Endothelial cell of umbilical vein (primary cell): ENCODE measurements around the gene CLCN6.

Source experiments
- EZH2 ChIP-seq: IDR thresholded peaks from 2 replicates; pipeline ENCODE4 v1.6.1; 2012; ENCODE audit warnings: borderline replicate concordance, low read depth, mild to moderate bottlenecking, moderate library complexity, low read length, inconsistent platforms; ENCODE audit not compliant: severe bottlenecking
- GATA2 ChIP-seq: IDR thresholded peaks from 2 replicates; pipeline ENCODE4 v1.7.0; 2011; ENCODE audit warnings: low read depth, mild to moderate bottlenecking, moderate library complexity, mixed read lengths, low read length; ENCODE audit not compliant: insufficient read length, insufficient read depth
- JUN ChIP-seq: IDR thresholded peaks from 2 replicates; pipeline ENCODE4 v1.6.1; 2011; ENCODE audit warnings: borderline replicate concordance, low read depth; ENCODE audit not compliant: insufficient read length, insufficient read depth
- MAX ChIP-seq: IDR thresholded peaks from 2 replicates; pipeline ENCODE4 v1.6.1; 2011; ENCODE audit not compliant: insufficient read depth, insufficient read length
- MYC ChIP-seq: IDR thresholded peaks from one replicate; pipeline ENCODE4 v1.6.1; 2011; ENCODE audit warnings: mild to moderate bottlenecking, low read depth, low read length
- POLR2A ChIP-seq: IDR thresholded peaks from 2 replicates; pipeline ENCODE4 v1.6.1; 2012; ENCODE audit warnings: low read depth, mild to moderate bottlenecking, control low read depth, low read length
- POLR2AphosphoS5 ChIP-seq: IDR thresholded peaks from 2 replicates; pipeline ENCODE4 v1.6.1; 2012; ENCODE audit warnings: low read depth, mild to moderate bottlenecking, control low read depth, low read length, moderate library complexity; ENCODE audit not compliant: insufficient read depth
- TF ChIP-seq, protein P1 (sequence below), 2 donors: IDR thresholded peaks; 1 replicate in 1 of 2; 2 replicates in 1 of 2; pipeline ENCODE4 v1.5.1; 2011; ENCODE audit warnings: low read length in 2 of 2, mild to moderate bottlenecking in 2 of 2, moderate library complexity in 2 of 2, control low read depth in 1 of 2, inconsistent platforms in 1 of 2, low read depth in 1 of 2; ENCODE audit not compliant: insufficient read depth in 1 of 2; ENCODE audit errors: extremely low read depth in 1 of 2

DNA sequence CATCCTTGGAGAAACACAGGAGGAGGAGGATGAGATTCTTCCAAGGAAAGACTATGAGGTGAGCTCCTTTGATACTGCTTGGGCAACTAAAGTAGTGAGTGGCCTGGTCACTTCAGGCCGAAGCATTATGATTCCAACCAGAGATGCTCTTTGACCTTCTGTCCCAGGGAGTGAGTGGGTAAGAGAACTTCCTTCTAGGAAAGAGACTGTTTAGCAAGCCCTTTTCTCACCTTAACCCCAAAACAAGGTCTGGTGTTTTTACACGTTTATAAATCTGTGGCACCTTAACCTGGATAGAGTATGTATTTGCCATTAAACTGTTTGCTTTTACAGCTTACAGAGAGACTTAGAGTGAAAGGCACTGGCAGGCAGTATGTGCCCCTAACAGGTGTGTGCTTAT is 1.1 kb downstream of the CLCN6 start:
- TF ChIP-seq EZH2 (no peak), POLR2A (no peak), JUN (no peak), POLR2AphosphoS5 (no peak), GATA2 (no peak), MYC (no peak), MAX (no peak)
- TF ChIP-seq, protein P1, sequence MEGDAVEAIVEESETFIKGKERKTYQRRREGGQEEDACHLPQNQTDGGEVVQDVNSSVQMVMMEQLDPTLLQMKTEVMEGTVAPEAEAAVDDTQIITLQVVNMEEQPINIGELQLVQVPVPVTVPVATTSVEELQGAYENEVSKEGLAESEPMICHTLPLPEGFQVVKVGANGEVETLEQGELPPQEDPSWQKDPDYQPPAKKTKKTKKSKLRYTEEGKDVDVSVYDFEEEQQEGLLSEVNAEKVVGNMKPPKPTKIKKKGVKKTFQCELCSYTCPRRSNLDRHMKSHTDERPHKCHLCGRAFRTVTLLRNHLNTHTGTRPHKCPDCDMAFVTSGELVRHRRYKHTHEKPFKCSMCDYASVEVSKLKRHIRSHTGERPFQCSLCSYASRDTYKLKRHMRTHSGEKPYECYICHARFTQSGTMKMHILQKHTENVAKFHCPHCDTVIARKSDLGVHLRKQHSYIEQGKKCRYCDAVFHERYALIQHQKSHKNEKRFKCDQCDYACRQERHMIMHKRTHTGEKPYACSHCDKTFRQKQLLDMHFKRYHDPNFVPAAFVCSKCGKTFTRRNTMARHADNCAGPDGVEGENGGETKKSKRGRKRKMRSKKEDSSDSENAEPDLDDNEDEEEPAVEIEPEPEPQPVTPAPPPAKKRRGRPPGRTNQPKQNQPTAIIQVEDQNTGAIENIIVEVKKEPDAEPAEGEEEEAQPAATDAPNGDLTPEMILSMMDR (IDR thresholded peaks at IDR 0.05; ENCODE audit: extremely low read depth in 1 of 2, insufficient read depth in 1 of 2, low read depth in 1 of 2, low read length in 2 of 2): no peak
